H4 (cell line): Measurements from ENCODE around the gene IL32. TPM values are rescaled to one million over a fixed set of nuclear protein-coding genes. Genes with fewer than 3 reads are reported as not detected.

Experiments used
- DNase-seq: peaks from one replicate; pipeline ENCODE4 v3.0.0-alpha.2; 2015; ENCODE audit warnings: low spot score
- total RNA-seq: library from RNA; depleted of rRNA; stranded (reverse); fragments of >200 nt; shearing (Covaris generic); gene quantifications from 2 replicates; pipeline ENCODE4 v1.2.3, GENCODE V29; 2014

Gene IL32
- total RNA-seq, 1 experiment from 2014 or later, result 15.8 TPM

DNA sequence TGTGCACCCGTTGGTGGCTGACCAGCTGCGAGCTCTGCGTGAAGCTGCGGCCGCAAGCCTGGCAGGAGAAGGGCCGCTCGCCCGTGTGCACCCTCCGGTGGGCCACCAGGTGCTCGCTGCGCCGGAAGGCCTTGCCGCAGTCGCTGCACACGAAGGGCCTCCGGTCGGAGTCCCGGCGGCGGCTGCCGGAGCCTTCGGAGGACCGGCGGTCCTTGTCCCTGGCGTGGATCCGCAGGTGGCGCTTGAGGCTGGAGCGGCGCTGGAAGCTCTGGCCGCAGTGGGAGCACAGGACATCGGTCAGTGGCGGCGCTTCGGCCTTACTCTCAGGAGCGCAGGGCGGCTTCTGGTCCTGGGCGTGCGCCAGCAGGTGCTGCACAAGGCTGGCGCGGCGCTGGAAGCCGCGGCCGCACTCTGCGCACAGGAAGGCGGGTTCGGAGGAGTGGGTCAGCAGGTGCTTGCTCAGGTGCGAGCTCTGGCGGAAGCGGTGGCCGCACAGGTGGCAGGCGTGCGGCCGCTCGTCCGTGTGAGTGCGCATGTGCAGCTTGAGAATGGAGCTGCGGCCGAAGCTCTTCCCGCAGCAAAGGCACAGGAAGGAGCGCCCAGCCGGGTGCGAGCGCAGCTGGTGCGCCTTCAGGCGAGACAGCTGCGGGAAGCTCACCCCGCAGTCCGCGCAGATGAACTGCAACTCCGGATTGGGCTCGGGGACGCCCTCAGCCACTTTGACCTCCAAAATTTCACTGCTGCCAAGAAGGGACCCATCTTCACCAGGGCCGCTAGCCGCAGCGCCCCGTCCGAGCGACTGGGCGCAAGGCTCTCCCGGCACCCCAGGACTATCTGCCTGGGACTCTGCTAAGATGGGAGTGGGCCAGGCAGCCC is 24.5 kb downstream of the IL32 start:
- DNase-seq, result no peak

DNA sequence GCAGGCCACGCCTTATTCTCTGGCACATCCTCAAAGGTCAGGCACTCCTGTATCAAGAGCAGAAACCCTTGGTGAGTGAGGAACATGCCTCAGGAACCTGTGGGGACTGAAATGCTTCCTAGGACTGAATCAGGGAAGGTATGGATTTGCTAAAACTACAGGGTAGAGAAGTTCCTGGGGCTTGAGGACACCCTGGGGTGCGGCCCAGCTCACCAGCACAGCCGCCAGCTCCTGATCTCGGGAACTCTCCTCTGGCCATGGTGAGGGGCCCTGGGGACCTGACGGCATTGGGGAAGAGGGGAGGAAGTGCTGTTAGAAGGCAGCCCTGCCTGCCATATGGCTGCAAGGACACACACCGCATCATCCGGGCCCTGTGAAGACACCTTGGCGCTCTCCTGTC is 26.1 kb downstream of the IL32 start:
- no peak for DNase-seq

DNA sequence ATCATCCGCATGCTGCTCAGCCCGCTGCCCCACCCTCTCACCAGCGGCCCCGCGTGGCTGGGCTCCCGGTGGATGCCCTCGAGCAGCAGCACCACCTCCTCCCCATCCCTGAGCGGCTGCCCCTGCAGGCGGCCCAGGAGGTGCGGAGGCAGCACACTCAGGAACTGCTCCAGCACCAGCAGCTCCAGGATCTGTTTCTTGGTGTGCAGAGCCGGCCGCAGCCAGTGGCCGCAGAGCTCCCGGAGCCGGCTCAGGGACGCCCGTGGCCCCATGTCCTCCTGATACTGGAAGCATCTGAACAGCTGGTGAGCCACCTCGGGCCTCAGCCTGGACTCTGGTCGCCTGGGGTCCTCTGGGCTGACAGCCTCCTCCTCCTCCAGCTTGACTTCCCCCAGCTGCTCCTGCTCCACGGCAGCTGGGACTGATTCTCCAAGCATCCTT is 27.1 kb downstream of the IL32 start:
- no peak for DNase-seq

DNA sequence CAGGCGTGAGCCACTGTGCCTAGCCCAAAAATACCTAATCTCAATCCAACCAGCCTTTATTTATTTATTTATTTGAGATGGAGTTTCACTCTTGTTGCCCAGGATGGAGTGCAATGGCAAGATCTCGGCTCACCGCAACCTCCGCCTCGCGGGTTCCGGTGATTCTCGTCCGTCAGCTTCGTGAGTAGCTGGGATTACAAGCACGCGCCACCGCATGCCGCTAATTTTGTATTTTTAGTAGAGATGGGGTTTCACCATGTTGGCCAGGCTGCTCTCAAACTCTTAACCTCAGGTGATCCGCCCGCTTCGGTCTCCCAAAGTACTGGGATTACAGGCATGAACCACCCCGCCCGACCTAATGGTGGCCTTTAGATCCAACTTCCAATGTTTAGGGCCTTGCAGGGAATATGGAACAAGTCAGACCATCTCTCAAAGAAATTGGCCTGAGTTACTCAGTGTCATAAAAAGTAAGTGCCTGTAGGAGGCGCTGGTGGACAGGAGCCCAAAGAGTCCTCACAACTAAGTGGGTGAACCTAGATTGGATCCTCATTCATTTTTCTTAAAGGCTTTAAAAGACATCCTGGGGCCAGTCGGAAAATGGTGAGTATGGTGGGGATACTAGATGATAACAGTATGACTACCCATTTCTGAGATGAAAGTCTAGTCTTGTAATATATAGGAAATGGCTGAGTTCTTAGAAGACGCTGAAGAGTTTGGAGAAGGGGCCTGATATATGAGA is 29.0 kb downstream of the IL32 start:
- peak; percentile 38 for DNase-seq

DNA sequence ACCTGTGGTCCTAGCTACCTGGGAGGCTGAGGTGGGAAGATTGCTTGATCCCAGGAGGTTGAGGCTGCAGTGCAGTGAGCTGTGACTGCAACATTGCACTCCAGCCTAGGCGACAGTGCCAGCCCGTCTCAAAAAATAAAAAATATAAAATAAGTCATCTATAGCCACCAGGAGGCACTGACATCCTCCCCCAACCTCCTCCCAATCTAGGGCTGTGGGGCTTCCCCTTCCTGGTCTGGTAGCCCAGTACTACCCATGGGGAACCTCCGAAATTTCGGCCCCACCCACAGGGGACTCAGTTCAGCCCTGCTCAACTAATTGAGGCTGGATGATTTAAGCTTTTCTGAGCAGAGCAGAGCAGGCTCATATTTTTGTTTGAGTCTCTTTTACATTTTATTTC is 30.4 kb downstream of the IL32 start:
- no peak for DNase-seq

DNA sequence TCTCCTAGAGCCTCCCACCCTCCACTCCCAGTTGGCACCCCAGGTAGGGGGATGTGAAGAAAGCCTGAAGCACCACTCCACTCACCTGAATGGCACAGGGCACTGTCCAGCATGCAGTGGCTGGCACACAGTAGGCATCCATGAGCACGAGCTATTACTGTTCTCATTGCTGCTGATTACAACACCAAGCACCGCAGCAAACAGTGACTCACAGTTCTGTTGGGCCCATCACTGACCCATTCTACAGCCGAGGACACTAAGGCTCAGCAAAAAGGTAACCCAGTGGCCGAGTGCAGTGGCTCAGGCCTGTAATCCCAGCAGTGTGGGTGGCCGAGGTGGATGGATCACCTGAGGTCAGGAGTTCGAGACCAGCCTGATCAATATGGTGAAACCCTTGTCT is 30.9 kb downstream of the IL32 start:
- DNase-seq, result no peak

DNA sequence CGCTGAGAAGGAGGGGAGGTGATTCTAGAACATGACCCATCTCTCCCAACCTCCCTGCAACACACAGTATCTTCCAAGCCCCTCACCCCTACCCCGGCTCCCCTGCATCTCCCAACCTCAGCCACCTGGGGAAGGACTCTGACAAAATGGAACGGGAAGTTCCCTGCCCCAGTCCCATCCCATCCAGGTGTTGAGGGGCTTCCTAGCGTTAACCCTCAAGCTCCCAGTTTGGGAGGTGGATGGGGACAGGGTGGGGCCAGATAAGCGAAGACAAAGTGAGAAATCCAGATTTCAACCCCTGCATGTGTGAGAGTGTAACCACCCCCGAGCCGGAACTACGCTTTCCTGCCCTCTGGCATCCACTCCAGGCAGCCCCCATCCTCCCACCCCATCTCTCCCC is 31.8 kb downstream of the IL32 start:
- DNase-seq, result no peak

DNA sequence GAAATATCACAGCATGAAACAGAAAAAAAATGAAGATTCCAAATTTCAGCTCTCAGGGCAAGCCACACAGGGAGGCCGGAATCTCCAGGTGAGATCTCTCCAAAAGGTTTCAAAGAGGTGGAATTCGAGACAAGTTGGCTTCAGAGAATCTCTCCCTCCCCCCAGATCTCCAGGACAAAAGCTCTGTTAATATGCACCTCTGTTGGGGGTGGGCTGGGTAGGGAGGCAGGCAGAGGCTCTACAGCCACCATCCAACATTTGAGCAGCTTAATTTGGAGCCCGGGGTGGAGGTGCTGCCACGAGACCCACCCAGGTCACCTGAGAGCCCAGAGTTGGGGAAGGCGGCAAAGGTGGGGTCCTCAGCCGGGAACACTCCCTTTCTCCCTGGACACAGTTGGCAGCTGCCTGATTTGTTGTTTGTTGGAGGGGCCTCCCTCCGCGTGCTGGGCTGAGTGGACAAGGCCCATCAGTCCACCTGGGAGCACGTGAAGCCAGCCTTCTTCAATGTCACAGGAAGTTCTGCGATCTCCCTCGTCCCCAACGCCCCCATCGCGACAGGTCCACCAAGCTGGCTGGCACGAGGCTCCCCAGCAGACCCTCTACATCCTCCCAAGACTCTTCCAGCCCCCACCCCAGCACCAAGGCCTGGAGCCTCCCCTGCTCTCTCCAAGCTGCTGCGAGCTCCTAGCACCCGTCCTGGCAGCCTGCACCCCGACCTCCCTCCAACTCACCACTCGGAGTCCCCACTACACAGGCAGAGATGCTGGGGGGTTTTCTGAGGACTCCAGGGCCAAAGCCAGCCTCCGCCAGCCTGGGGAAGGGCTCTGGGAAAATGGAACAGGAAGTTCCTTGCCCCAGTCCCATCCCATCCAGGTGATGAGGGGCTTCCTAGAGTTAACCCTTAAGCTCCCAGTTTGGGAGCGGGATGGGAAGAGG is 33.3 kb downstream of the IL32 start, which contains the start of gene ZSCAN10:
Gene ZSCAN10 (minus strand): TSS at position 836 of the 936 bp plus-strand sequence. CDS start 6,357 bp downstream, outside the sequence.
- no peak for DNase-seq

DNA sequence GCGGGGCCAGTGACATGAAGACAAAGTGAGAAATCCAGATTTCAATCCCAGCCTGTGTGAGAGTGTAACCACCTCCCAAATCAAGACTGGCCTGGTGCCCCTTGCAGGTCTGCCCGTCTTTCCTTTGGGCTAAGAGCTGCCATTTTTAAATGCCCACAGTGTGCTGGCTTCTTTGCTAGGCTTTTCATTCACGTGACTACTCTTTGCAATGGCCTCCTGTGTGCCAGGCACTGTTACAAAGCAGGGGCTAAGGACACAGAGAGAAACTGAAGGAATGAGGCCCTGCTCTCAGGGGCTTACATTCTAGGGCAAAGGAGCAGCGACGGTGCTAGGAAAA is 33.9 kb downstream of the IL32 start:
- DNase-seq, result no peak

DNA sequence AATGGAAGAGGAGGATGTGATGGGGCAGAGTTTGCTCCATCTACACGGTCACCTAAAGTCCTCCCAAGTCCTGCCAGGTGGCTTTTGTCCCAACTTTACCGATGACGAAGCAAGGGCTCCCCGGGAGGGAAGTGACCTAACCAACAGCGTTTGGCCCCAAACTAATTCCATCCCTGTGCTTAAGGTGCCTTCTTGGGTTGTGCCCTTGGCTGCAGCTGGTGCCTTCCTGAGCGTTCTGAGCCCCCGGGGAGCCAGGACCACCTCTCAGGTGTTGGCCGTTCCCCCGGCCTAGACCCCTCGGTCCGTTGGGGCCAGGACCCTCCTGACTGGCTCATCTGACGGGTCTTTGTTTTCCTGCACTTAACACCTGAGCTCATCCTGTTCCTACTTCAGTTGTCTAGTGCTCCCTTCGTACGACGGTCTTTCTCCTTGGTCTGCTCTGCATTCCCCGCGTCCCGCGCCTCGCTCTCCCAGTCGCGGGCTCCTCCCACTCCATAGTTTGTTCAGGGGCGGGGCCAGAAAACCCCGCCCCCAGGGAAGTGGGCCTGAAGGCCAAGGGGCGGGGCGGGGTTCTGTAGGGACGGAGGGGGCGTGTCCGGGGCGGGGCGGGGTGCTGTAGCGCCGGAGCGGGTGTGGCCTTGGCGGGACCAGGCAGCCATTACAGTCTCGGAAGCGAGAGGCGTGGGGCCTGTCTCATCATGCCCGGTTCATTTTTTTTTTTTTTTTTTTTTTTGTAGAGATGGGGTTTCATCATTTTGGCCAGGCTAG is 34.5 kb downstream of the IL32 start:
- DNase-seq, result peak; percentile 59

DNA sequence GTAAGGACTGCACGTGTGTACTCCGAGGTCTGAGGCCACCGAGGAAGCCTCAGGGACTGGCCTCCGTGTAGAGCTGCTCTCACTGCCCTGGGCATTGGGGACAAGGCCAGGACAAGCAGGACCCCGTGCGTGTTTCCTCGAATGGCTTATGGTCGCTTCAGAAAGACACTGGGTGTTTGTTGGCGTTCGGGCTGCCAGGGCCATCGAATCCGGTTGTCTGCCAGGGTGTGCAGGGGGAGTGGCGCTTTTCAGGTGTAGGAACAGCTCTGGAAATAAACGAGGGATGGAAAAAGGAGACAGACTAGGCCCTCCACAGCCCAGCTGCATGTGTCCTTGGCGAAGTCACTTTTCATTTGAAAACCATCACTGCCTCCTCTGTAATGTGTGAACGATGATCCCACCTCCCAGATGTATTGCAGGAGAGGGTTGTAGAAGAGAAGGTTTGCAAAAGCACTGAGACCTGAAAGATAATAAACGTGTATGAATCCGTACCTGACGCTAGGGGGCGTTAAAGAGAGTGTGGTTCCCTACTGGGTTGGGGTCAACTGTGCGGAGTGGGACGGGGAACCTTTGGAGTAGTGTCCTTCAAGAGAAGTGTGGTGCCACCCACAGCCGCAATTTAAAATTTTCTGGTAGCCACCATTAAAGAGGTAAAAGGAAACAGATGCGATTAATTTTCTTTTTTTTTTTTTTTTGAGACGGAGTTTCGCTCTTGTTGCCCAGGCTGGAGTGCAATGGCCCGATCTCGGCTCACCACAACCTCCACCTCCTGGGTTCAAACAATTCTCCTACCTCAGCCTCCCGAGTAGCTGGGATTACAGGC is 35.8 kb downstream of the IL32 start:
- DNase-seq, result peak; percentile 34

DNA sequence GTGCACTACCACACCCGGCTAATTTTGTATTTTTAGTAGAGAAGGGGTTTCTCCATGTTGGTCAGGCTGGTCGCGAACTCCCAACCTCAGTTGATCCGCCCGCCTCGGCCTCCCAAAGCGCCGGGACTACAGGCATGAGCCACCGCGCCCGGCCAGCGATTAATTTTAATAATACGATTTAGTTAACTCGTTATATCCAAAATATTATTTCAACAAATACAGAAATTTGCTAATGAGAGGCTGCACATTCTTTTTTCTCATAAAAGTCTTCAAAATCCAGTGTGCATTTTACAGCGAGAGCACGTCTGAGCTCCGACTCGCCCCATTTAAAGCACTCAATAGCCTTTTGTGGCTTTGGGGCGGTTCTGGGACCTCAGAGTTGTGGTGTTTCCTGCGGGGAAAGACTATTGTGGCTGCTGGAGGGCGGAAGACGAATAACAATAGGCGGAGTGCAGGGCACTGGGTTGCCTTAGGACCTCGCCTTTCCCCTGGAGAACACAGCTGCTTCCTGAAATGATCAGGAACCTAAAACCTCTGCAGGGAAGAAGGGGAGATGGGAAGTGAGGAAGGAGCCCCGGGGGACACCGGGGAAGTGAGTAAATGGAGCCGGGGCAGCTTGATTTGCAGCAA is 36.5 kb downstream of the IL32 start:
- no peak for DNase-seq

DNA sequence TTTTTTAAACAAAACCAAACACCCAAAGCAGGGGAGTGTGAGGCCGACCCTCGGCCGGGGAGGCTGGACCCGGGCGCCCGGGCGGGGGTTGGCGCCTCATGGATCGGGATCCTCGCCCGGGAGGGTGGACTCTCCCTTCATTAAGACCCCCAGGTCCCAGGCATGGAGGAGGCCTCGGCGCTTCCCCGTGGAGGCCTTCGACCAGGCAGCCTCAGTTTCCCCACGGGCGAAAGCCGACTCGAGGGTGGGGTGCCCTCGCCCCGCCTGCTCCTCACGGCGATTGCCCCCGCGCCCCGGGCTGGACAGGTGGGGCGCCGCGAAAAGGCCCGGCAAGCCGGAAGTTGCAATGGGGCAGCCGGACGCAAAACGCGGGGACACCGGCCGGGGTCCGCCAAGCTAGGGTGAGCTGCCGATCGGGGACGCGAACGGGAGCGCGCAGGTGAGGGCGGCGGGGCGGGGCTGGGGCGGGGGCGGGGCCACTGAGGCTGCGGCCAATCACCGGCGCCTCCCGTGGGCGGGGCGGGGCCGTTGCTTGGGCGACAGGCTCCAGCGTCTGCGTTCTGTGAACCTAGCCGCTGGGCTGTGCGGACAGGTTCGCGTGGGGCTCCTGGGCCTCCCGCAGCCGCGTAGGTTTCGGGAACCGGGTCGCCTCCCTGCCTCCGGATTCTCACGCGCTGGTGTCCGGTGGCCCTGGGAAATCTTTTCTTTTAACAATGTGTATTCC is 40.9 kb downstream of the IL32 start:
- DNase-seq, result peak; percentile 82

DNA sequence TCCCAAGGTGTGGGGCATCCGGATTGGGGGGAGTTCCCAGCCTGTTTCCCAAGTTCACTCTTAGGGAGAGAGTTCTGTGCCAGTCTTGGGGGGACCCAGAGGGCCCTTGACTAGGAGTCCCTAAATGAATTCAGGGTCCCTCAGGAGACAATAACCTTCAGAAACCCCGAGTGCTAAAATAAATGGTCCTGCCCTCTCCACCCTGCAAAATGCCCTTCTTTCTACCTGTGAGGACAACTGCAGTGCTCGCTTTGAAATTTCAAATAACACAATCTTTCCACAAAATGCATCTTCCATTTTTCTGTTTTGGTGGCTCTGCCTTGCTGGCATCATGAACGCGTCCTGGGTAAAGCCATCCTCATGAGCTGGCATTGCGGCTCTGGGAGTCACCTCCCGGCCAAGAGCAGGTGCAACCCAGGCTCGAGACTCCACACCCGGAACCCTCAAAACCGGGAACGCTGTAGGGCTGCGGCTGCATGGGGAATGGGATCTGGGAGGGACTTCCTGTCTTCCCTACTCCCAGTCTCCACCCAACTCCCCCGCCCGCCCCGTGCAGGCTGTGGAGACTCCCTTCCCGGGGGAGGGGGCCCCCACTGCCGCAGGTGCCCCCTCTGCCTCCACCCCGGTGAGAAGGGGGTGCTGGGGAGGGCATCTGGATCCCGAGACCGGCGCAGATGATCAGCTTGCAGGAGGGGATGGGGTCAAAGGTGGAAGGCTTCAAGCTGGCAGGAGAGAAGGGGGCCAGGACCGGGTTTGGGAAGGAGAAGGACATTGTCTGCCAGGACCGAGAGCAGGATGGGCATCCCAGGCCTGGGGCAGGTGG is 46.8 kb downstream of the IL32 start, which contains the start of gene ZNF205:
Gene ZNF205 (plus strand): TSS at position 529 of the 823 bp plus-strand sequence. CDS start 845 bp downstream, outside the sequence.
- peak; percentile 65 for DNase-seq

DNA sequence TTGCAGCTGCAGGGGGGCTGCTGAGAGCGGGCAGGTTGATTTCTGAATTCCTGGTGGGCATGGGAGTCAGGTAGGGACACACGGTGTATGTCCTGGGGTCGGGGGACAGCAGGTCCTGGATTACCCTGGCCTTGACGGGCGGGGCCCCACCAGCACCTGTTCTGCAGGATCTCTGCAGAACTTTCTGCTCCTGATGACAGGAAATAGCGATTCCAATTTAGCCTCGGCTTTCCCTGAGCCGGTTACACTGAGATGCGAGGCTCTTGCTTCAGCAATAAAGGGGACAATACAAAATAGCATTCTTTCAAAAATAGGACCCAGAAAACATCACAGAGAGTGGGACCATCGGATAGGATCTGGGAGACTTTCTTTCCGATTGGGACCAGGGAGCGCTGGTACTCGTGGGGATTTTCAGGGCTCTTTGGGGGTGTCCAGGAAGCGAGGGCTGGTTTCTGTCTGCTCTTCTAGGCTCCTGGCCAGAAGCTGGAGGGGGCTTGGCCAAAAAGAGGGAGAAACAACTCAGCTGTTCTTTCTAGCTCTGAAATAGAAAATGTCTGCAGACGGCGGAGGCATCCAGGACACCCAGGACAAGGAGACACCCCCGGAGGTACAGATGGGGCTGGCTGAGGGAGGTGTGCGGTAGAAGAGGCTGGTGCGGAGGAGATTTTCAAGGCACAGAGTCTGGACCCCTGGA is 47.6 kb downstream of the IL32 start:
- no peak for DNase-seq

DNA sequence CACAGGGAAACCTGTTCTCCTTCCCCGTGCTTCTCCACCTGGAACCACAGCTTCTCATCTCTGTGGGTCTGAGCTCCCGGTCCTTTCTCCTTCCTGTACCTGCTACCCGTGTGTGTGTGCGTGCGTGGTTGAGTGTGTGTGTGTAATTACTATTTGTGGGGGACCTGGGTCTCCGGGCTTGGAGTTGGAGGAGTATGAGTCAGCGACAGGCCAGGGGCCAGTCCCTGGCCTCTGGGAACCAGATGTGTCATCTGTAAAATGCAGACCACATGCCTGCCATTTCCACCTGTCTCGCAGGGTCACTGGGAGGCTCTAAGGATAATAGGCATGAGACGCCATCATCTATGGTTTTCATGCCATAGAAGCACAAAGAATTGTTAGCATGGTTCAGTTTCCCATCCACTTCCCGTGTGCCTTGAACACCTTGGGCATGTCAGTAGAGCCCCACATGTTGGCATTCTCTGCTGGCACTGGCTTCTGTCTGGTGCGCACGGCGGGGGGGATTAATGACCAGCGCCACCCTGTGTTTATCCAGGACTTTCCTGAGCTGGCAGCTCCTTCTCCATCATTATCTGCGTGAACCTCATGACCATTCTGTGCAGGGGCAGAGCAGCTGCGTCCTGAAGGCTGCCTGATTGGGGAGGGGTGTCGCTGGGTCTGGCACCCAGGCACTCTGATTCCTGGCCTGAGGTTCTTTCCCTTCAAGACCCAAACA is 48.5 kb downstream of the IL32 start:
- no peak for DNase-seq

DNA sequence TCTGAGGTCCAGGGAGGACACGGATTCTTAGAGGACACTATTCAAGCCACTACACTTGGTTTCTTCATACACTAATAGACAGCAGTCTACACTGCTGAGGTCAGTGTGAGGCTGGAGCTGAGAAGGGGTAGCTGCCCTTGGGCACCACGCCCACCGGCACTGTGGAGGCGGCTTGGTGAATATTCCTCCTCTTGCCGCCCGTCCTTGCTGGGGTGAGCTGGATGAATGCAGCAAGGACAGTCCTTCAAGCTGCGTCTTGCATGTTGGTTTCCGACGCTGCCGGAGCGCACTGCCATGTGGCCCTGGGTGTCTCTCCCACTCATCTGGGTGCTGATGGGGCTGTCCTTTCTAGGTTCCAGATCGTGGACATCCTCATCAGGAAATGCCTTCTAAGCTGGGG is 49.6 kb downstream of the IL32 start:
- no peak for DNase-seq
